ENCODE data around the gene GNE. TPM values are rescaled to one million over a fixed set of nuclear protein-coding genes. Genes with fewer than 3 reads are reported as not detected.
"Not testable (repeated sequence)": the region's sequence is repeated elsewhere in the genome, so short reads cannot be mapped to it uniquely, and the experiment has no call there.

The GNE gene
- total RNA-seq, 1 experiment from 2014 or later: 15.2 TPM

DNA sequence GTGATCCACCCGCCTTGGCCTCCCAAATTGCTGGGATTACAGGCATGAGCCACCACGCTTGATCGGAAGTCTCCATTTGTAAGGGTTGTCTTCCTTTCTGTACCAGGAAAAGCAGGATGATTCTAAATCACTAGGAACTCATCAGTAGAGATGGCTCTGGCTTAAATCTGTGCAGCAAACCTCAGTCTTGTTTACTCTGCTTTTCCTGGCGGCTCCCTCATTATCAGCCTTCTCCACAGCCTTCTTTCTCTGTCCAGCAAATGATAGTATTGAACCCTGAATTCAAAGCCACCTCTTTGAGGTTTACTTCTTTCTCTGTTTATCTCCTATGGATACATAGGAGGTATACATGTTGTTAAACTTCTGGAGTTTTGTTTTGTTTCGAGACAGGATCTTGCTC is 43.0 kb upstream of the GNE start:
- Mint-ChIP-seq H3K27ac (ENCODE audit: unreplicated experiment) (no peak overlapping the region), H3K4me1 (ENCODE audit: low read depth, unreplicated experiment) (peaks cover 7% of the 10 kb centered on the region), H3K36me3 (ENCODE audit: insufficient read depth, unreplicated experiment) (no peaks in the 10 kb centered on the region), H3K4me3 (ENCODE audit: unreplicated experiment) (no peak overlapping the region), H3K27me3 (ENCODE audit: insufficient read depth, unreplicated experiment) (no peaks in the 10 kb centered on the region), H3K9me3 (ENCODE audit: unreplicated experiment) (no peaks in the 10 kb centered on the region)
- no peak for DNase-seq
- intact Hi-C loops (cut with micrococcal nuclease; ENCODE audit: unreplicated experiment): no loop called here
- Histone ChIP-seq H3K27me3 (replicated peaks; ENCODE audit: control insufficient read depth, insufficient read depth, low read length) (no peaks in the 10 kb centered on the region), H3K4me3 (ENCODE audit: low read depth, low read length) (no peak overlapping the region), H3K9me3 (no peaks in the 10 kb centered on the region), H3K36me3 (ENCODE audit: control insufficient read depth, insufficient read depth, low read length) (no peaks in the 10 kb centered on the region), H3K4me1 (peaks cover 18% of the 10 kb centered on the region)
- TF ChIP-seq, protein P1, sequence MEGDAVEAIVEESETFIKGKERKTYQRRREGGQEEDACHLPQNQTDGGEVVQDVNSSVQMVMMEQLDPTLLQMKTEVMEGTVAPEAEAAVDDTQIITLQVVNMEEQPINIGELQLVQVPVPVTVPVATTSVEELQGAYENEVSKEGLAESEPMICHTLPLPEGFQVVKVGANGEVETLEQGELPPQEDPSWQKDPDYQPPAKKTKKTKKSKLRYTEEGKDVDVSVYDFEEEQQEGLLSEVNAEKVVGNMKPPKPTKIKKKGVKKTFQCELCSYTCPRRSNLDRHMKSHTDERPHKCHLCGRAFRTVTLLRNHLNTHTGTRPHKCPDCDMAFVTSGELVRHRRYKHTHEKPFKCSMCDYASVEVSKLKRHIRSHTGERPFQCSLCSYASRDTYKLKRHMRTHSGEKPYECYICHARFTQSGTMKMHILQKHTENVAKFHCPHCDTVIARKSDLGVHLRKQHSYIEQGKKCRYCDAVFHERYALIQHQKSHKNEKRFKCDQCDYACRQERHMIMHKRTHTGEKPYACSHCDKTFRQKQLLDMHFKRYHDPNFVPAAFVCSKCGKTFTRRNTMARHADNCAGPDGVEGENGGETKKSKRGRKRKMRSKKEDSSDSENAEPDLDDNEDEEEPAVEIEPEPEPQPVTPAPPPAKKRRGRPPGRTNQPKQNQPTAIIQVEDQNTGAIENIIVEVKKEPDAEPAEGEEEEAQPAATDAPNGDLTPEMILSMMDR (IDR thresholded peaks at IDR 0.05; ENCODE audit: insufficient read depth in 1 of 2, low read depth in 1 of 2, low read length in 1 of 2, severe bottlenecking in 1 of 2, unreplicated experiment in 1 of 2): no peak
- CTCF ChIA-PET: interaction anchor here (0.9 kb wide), 1 partner anchor 41 kb away, joined by 3 read pairs; no protein-coding TSS in a partner anchor
- POLR2A ChIA-PET: no interaction called here
- BruUV-seq (replicated peaks): no TSS peak

DNA sequence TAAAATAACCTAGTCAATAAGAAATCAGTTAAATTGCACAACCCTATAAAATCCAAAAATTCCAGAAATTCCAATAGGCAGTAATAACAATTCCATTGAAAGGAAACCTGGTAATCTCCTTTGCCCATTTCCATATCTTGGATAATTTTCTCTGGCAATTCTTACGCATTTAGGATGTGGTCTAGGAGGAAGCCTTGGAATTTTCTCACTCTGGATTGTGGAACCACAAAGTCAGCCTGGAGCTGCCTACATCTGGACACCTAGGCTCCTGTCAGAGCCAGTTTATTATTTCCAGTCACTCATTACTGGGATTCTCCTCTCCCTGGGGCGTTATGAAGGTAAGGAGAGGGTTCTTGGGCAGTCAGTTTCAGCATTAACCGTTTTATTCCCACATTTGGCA is 40.3 kb upstream of the GNE start:
- Mint-ChIP-seq H3K4me3 (ENCODE audit: unreplicated experiment) (no peak overlapping the region), H3K4me1 (ENCODE audit: low read depth, unreplicated experiment) (peaks cover 8% of the 10 kb centered on the region), H3K9me3 (ENCODE audit: unreplicated experiment) (no peaks in the 10 kb centered on the region), H3K27ac (ENCODE audit: unreplicated experiment) (no peak overlapping the region), H3K27me3 (ENCODE audit: insufficient read depth, unreplicated experiment) (no peaks in the 10 kb centered on the region), H3K36me3 (ENCODE audit: insufficient read depth, unreplicated experiment) (no peaks in the 10 kb centered on the region)
- POLR2A ChIA-PET: no interaction called here
- TF ChIP-seq, protein P1 (IDR thresholded peaks at IDR 0.05; ENCODE audit: insufficient read depth in 1 of 2, low read depth in 1 of 2, low read length in 1 of 2, severe bottlenecking in 1 of 2, unreplicated experiment in 1 of 2): no peak
- H3K4me3 ChIP-seq (ENCODE audit: low read depth, low read length): no peak overlapping the region
- no peak for DNase-seq
- H3K36me3 ChIP-seq (ENCODE audit: control insufficient read depth, insufficient read depth, low read length): no peaks in the 10 kb centered on the region
- H3K4me1 ChIP-seq: peaks cover 13% of the 10 kb centered on the region
- intact Hi-C loops (cut with micrococcal nuclease; ENCODE audit: unreplicated experiment): no loop called here
- CTCF ChIA-PET: no interaction called here
- no TSS peak for BruUV-seq (replicated peaks)
- no peaks in the 10 kb centered on the region for H3K27me3 ChIP-seq (replicated peaks; ENCODE audit: control insufficient read depth, insufficient read depth, low read length)
- no peaks in the 10 kb centered on the region for H3K9me3 ChIP-seq

DNA sequence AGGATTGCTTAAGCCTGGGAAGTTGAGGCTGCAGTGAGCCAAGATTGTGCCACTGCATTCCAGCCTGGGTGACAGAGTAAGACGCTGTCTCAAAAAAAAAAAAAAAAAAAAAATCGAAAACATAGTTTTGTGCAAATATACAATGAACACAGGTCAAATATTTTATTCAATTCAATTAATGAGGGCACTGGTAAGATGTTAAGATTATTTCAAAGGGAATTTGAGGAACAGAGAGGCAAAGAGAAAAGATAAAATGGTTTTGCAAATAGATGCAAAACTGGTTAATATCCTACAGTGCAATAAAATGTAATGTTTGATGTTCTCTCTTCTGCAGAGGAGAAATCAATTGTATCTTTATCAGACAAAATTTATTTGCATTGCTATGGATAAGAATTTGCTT is 39.5 kb upstream of the GNE start:
- Histone ChIP-seq H3K4me3 (ENCODE audit: low read depth, low read length) (no peak overlapping the region), H3K4me1 (peaks cover 13% of the 10 kb centered on the region), H3K36me3 (ENCODE audit: control insufficient read depth, insufficient read depth, low read length) (no peaks in the 10 kb centered on the region), H3K9me3 (no peaks in the 10 kb centered on the region), H3K27me3 (replicated peaks; ENCODE audit: control insufficient read depth, insufficient read depth, low read length) (no peaks in the 10 kb centered on the region)
- ChIA-PET CTCF (no interaction called here), POLR2A (no interaction called here)
- no TSS peak for BruUV-seq (replicated peaks)
- no peaks in the 10 kb centered on the region for H3K27me3 Mint-ChIP-seq (ENCODE audit: insufficient read depth, unreplicated experiment)
- H3K27ac Mint-ChIP-seq (ENCODE audit: unreplicated experiment): no peak overlapping the region
- no peaks in the 10 kb centered on the region for H3K9me3 Mint-ChIP-seq (ENCODE audit: unreplicated experiment)
- peaks cover 11% of the 10 kb centered on the region for H3K4me1 Mint-ChIP-seq (ENCODE audit: low read depth, unreplicated experiment)
- no peak for DNase-seq
- TF ChIP-seq, protein P1 (IDR thresholded peaks at IDR 0.05; ENCODE audit: insufficient read depth in 1 of 2, low read depth in 1 of 2, low read length in 1 of 2, severe bottlenecking in 1 of 2, unreplicated experiment in 1 of 2): no peak
- H3K4me3 Mint-ChIP-seq (ENCODE audit: unreplicated experiment): no peak overlapping the region
- H3K36me3 Mint-ChIP-seq (ENCODE audit: insufficient read depth, unreplicated experiment): no peaks in the 10 kb centered on the region
- intact Hi-C loops (cut with micrococcal nuclease; ENCODE audit: unreplicated experiment): no loop called here

DNA sequence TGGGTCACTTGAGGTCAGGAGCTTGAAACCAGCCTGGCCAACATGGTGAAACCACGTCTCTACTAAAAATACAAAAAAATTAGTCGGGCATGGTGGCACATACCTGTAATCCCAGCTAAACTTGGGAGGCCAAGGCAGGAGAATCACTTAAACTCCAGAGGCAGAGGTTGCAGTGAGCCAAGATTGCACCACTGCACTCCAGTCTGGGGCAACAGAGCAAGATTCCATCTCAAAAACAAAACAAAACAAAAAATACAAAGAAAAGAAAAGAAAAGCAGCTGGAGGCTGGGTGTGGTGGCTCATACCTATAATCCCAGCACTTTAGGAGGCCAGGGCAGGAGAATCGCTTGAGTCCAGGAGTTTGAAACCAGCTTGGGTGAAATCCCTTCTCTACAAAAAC is 36.7 kb upstream of the GNE start:
- H3K4me3 Mint-ChIP-seq (ENCODE audit: unreplicated experiment); H3K27ac Mint-ChIP-seq (ENCODE audit: unreplicated experiment); DNase-seq; H3K36me3 Mint-ChIP-seq (ENCODE audit: insufficient read depth, unreplicated experiment); H3K4me3 ChIP-seq (ENCODE audit: low read depth, low read length); H3K9me3 ChIP-seq; POLR2A ChIA-PET; intact Hi-C loops (cut with micrococcal nuclease; ENCODE audit: unreplicated experiment); H3K36me3 ChIP-seq (ENCODE audit: control insufficient read depth, insufficient read depth, low read length); CTCF ChIA-PET; BruUV-seq (replicated peaks); H3K9me3 Mint-ChIP-seq (ENCODE audit: unreplicated experiment); H3K27me3 Mint-ChIP-seq (ENCODE audit: insufficient read depth, unreplicated experiment); H3K27me3 ChIP-seq (replicated peaks; ENCODE audit: control insufficient read depth, insufficient read depth, low read length): not testable (repeated sequence)
- H3K4me1 Mint-ChIP-seq (ENCODE audit: low read depth, unreplicated experiment): peaks cover 25% of the 10 kb centered on the region
- peaks cover 18% of the 10 kb centered on the region for H3K4me1 ChIP-seq
